ENCODE measurements around the gene GAL3ST1. TPM values are rescaled to one million over a fixed set of nuclear protein-coding genes. Genes with fewer than 3 reads are reported as not detected.

GAL3ST1 gene
- total RNA-seq, 2 experiments from 2014 or later: not detected

GRCh38 chr22:30564045-30564760, 10.3 kb downstream of the GAL3ST1 start:
- ChIA-PET POLR2A (no interaction called here), CTCF (ENCODE audit: unreplicated experiment) (no interaction called here)
- Histone ChIP-seq H3K36me3 (ENCODE audit: insufficient read depth, low read length) (no peaks in the 10 kb centered on the region), H3K4me2 (ENCODE audit: low read length) (no peak overlapping the region), H3K9me2 (ENCODE audit: insufficient read depth, low read length) (no peaks in the 10 kb centered on the region), H3K4me1 (ENCODE audit: insufficient read depth, low read length, poor library complexity, severe bottlenecking) (no peaks in the 10 kb centered on the region), H2AFZ (ENCODE audit: low read length) (no peak overlapping the region), H4K20me1 (ENCODE audit: insufficient read depth, low read length) (no peaks in the 10 kb centered on the region), H3K79me2 (ENCODE audit: insufficient read depth, low read depth, low read length) (no peaks in the 10 kb centered on the region), H3K27ac (ENCODE audit: low read depth, low read length, poor library complexity, severe bottlenecking) (no peak overlapping the region), H3K4me3 (ENCODE audit: low read depth, low read length, poor library complexity, severe bottlenecking) (no peak overlapping the region), H3K9me3 (ENCODE audit: low read length) (no peaks in the 10 kb centered on the region)
- BruUV-seq (replicated peaks): no TSS peak
- no peak for DNase-seq (ENCODE audit: low spot score)
- TF ChIP-seq EZH2phosphoT487 (IDR thresholded peaks at IDR 0.05; ENCODE audit: borderline replicate concordance, low read depth, low read length) (no peak), CTCF (conservative IDR thresholded peaks at IDR 0.05; ENCODE audit: low read length) (no peak)
- intact Hi-C loops (cut with micrococcal nuclease; ENCODE audit: unreplicated experiment): no loop called here

- BruUV-seq (replicated peaks): no TSS peak
- ChIA-PET POLR2A (no interaction called here), CTCF (ENCODE audit: unreplicated experiment) (no interaction called here)
- no peaks in the 10 kb centered on the region for H3K4me1 ChIP-seq (ENCODE audit: insufficient read depth, low read length, poor library complexity, severe bottlenecking)
- no peak overlapping the region for H3K4me2 ChIP-seq (ENCODE audit: low read length)
- H3K9me3 ChIP-seq (ENCODE audit: low read length): no peaks in the 10 kb centered on the region
- H3K9me2 ChIP-seq (ENCODE audit: insufficient read depth, low read length): no peaks in the 10 kb centered on the region
- H4K20me1 ChIP-seq (ENCODE audit: insufficient read depth, low read length): no peaks in the 10 kb centered on the region
- no peak for DNase-seq (ENCODE audit: low spot score)
- H3K36me3 ChIP-seq (ENCODE audit: insufficient read depth, low read length): no peaks in the 10 kb centered on the region
- H3K79me2 ChIP-seq (ENCODE audit: insufficient read depth, low read depth, low read length): no peaks in the 10 kb centered on the region
- no peak overlapping the region for H3K27ac ChIP-seq (ENCODE audit: low read depth, low read length, poor library complexity, severe bottlenecking)
- no peak overlapping the region for H3K4me3 ChIP-seq (ENCODE audit: low read depth, low read length, poor library complexity, severe bottlenecking)
- H2AFZ ChIP-seq (ENCODE audit: low read length): no peak overlapping the region
- intact Hi-C loops (cut with micrococcal nuclease; ENCODE audit: unreplicated experiment): no loop called here
- no peak for TF ChIP-seq EZH2phosphoT487 (IDR thresholded peaks at IDR 0.05; ENCODE audit: borderline replicate concordance, low read depth, low read length)
- no peak for TF ChIP-seq CTCF (conservative IDR thresholded peaks at IDR 0.05; ENCODE audit: low read length)
These were observed 12.1 kb downstream of the GAL3ST1 start for GRCh38 chr22:30562366-30562765.

DNA sequence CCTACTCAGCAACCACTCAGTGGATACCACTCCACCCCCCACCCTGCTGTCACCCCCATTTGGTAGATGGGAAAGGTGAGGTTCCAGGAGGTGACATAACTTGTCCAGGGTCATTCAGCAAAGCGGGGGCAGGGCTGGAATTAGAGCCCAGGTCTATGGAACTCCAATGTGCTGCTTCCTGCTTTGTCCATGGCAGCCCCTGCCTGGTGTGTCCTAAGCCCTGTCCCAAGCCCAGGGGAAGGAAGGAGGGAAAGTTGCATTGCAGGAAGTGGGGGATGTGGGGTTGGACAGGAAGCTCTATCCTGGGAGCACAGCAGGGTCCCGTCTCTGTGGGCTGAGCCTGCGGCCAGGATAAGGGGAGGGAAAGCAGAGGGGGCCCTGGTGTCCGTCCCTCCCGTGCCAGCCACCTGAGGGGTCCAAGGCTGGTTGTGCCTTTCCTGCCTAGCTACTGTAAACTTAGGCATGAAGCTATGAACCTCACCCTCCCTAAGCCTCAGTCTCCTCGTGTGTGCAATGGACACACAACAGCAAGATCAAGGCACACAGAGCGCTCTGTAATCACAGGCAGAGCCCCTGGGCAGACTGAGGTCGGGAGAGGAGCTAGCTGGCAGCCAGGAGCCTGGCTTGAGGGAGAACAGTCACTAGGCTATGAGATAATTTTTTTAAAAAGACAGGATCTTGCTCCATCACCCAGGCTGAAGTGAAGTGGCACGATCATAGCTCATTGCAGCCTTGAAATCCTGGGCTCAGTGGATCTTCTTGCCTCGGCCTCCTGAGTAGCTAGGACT, 12.9 kb downstream of the GAL3ST1 start:
- no TSS peak for BruUV-seq (replicated peaks)
- Histone ChIP-seq H3K79me2 (ENCODE audit: insufficient read depth, low read depth, low read length) (no peaks in the 10 kb centered on the region), H3K4me2 (ENCODE audit: low read length) (no peak overlapping the region), H3K9me3 (ENCODE audit: low read length) (no peaks in the 10 kb centered on the region), H3K4me3 (ENCODE audit: low read depth, low read length, poor library complexity, severe bottlenecking) (no peak overlapping the region), H3K4me1 (ENCODE audit: insufficient read depth, low read length, poor library complexity, severe bottlenecking) (no peaks in the 10 kb centered on the region), H3K27ac (ENCODE audit: low read depth, low read length, poor library complexity, severe bottlenecking) (no peak overlapping the region), H2AFZ (ENCODE audit: low read length) (no peak overlapping the region), H3K36me3 (ENCODE audit: insufficient read depth, low read length) (no peaks in the 10 kb centered on the region), H4K20me1 (ENCODE audit: insufficient read depth, low read length) (no peaks in the 10 kb centered on the region), H3K9me2 (ENCODE audit: insufficient read depth, low read length) (no peaks in the 10 kb centered on the region)
- DNase-seq (ENCODE audit: low spot score): no peak
- CTCF ChIA-PET (ENCODE audit: unreplicated experiment): interaction anchor here (0.5 kb wide), 1 partner anchor 73 kb away, joined by 3 read pairs; no protein-coding TSS in a partner anchor
- intact Hi-C loops (cut with micrococcal nuclease; ENCODE audit: unreplicated experiment): no loop called here
- no peak for TF ChIP-seq CTCF (conservative IDR thresholded peaks at IDR 0.05; ENCODE audit: low read length)
- TF ChIP-seq EZH2phosphoT487 (IDR thresholded peaks at IDR 0.05; ENCODE audit: borderline replicate concordance, low read depth, low read length): no peak
- POLR2A ChIA-PET: interaction anchor here (0.6 kb wide), 1 partner anchor 1869 kb away, joined by 3 read pairs; no protein-coding TSS in a partner anchor
